H1 (cell line): ENCODE results near the gene CHD1L. TPM values are rescaled to one million over a fixed set of nuclear protein-coding genes. Genes with fewer than 3 reads are reported as not detected.

ENCODE experiments used
- CTCF ChIA-PET: fragments of 300-600 bp; sonication (Branson Sonifier 250); formaldehyde crosslinking; loops from one replicate; lab custom pipeline; 2021; ENCODE audit not compliant: partially characterized antibody; lab: Charles Lee
- POLR2A ChIA-PET: fragments of 300-600 bp; sonication (Branson Sonifier 250); formaldehyde crosslinking; loops from one replicate; lab custom pipeline; 2021; ENCODE audit warnings: inconsistent platforms; ENCODE audit not compliant: partially characterized antibody; lab: Charles Lee
- DNase-seq, 2 experiments: peaks; one replicate each; pipeline versions ENCODE4 v3.0.0 to v3.0.0-alpha.2; 2010 to 2022; ENCODE audit warnings: low spot score in 2 of 2, low read depth in 1 of 2, mixed read lengths in 1 of 2
- FAIRE-seq: peaks from 2 replicates; lab custom pipeline; 2011; peaks lifted over from hg19 to GRCh38; lab: Jason Lieb, UNC
- H2AFZ ChIP-seq: 2 replicates; pipeline ENCODE4 v1.8.1; 2012; ENCODE audit warnings: low read length, inconsistent platforms
- H2AK5ac ChIP-seq: 2 replicates; pipeline ENCODE4 v1.6.1; 2013; ENCODE audit warnings: low read depth, low read length
- H2BK120ac ChIP-seq: replicated peaks from 2 replicates; pipeline ENCODE3; 2013; ENCODE audit warnings: low read depth, low read length, inconsistent platforms
- H2BK12ac ChIP-seq: 2 replicates; pipeline ENCODE4 v1.6.1; 2013; ENCODE audit warnings: low read depth, low read length
- H2BK15ac ChIP-seq: 2 replicates; pipeline ENCODE4 v1.6.1; 2013; ENCODE audit warnings: low read length
- H2BK20ac ChIP-seq: 2 replicates; pipeline ENCODE4 v1.6.1; 2013; ENCODE audit warnings: low read length
- H2BK5ac ChIP-seq: 2 replicates; pipeline ENCODE4 v1.6.1; 2013; ENCODE audit warnings: low read depth, low read length
- H3K14ac ChIP-seq: 2 replicates; pipeline ENCODE4 v1.6.1; 2013; ENCODE audit warnings: inconsistent platforms; ENCODE audit not compliant: insufficient read length
- H3K18ac ChIP-seq: 2 replicates; pipeline ENCODE4 v1.6.1; 2013; ENCODE audit warnings: low read length; ENCODE audit errors: extremely low read depth
- H3K23ac ChIP-seq: 2 replicates; pipeline ENCODE4 v1.6.1; 2013; ENCODE audit warnings: inconsistent platforms; ENCODE audit not compliant: insufficient read length
- H3K23me2 ChIP-seq: 2 replicates; pipeline ENCODE4 v1.6.1; 2013; ENCODE audit warnings: low read depth, low read length
- H3K27ac ChIP-seq: 2 replicates; pipeline ENCODE4 v1.6.1; 2011; ENCODE audit warnings: low read depth, low read length, inconsistent platforms
- H3K27me3 ChIP-seq, 4 experiments: replicated peaks in 1 of 4; 1 replicate in 1 of 4; 2 replicates in 3 of 4; pipeline versions ENCODE4 v1.6.1 to v1.8.1; 2011 to 2013; ENCODE audit warnings: low read length in 3 of 4, mild to moderate bottlenecking in 3 of 4, inconsistent platforms in 2 of 4, mixed read lengths in 2 of 4, moderate library complexity in 1 of 4; ENCODE audit not compliant: control insufficient read depth in 3 of 4, insufficient read depth in 3 of 4; ENCODE audit errors: extremely low read depth in 1 of 4
- H3K36me3 ChIP-seq, 4 experiments: 2 replicates each; pipeline versions ENCODE4 v1.6.1 to v1.8.1; 2011 to 2013; ENCODE audit warnings: mild to moderate bottlenecking in 4 of 4, low read length in 3 of 4, moderate library complexity in 2 of 4, control low read depth in 1 of 4, inconsistent platforms in 1 of 4; ENCODE audit not compliant: insufficient read depth in 4 of 4, control insufficient read depth in 2 of 4
- H3K4ac ChIP-seq: replicated peaks from 2 replicates; pipeline ENCODE3; 2013; ENCODE audit warnings: low read length, low read depth, mixed read lengths, inconsistent platforms; ENCODE audit not compliant: insufficient read length
- H3K4me1 ChIP-seq, 4 experiments: replicated peaks in 1 of 4; 1 replicate in 1 of 4; 2 replicates in 3 of 4; pipeline versions ENCODE4 v1.6.1 to v1.8.1; 2011 to 2013; ENCODE audit warnings: low read length in 3 of 4, inconsistent platforms in 2 of 4, mixed read lengths in 1 of 4; ENCODE audit not compliant: insufficient read depth in 4 of 4, control insufficient read depth in 3 of 4
- H3K4me2 ChIP-seq, 2 experiments: 2 replicates each; pipeline versions ENCODE4 v1.6.1 to v1.8.1; 2011 to 2013; ENCODE audit warnings: low read depth in 2 of 2, low read length in 2 of 2, control low read depth in 1 of 2, inconsistent platforms in 1 of 2, mild to moderate bottlenecking in 1 of 2; ENCODE audit not compliant: insufficient read depth in 1 of 2
- H3K4me3 ChIP-seq, 4 experiments: fragments of 200-600, 300-600 bp in 1 of 4; sonication (generic), shearing (Covaris generic), sonication (Bioruptor Twin) in 1 of 4; 2 replicates each; pipeline versions ENCODE4 v1.5.1 to v1.8.1; 2011 to 2016; ENCODE audit warnings: low read length in 4 of 4, low read depth in 3 of 4, control low read depth in 2 of 4, inconsistent platforms in 2 of 4, mild to moderate bottlenecking in 2 of 4, mixed read lengths in 1 of 4, moderate library complexity in 1 of 4; ENCODE audit not compliant: insufficient read depth in 2 of 4; ENCODE audit errors: extremely low read depth in 1 of 4
- H3K56ac ChIP-seq: replicated peaks from 2 replicates; pipeline ENCODE3; 2013; ENCODE audit warnings: low read depth, mild to moderate bottlenecking, mixed read lengths, low read length, inconsistent platforms; ENCODE audit not compliant: insufficient read length
- H3K79me1 ChIP-seq: 2 replicates; pipeline ENCODE4 v1.6.1; 2013; ENCODE audit warnings: low read depth, low read length, control low read depth
- H3K79me2 ChIP-seq, 2 experiments: 2 replicates each; pipeline versions ENCODE4 v1.6.1 to v1.8.1; 2012 to 2013; ENCODE audit warnings: low read length in 2 of 2, mild to moderate bottlenecking in 2 of 2, inconsistent platforms in 1 of 2; ENCODE audit not compliant: insufficient read depth in 2 of 2, control insufficient read depth in 1 of 2
- H3K9ac ChIP-seq, 4 experiments: replicated peaks in 1 of 4; 1 replicate in 1 of 4; 2 replicates in 3 of 4; pipeline versions ENCODE4 v1.6.1 to v1.8.1; 2011 to 2013; ENCODE audit warnings: low read depth in 3 of 4, low read length in 3 of 4, control low read depth in 2 of 4, mild to moderate bottlenecking in 2 of 4, moderate library complexity in 2 of 4, inconsistent platforms in 1 of 4; ENCODE audit errors: extremely low read depth in 1 of 4
- H3K9me3 ChIP-seq, 2 experiments: 2 replicates each; pipeline versions ENCODE4 v1.6.1 to v1.8.1; 2012 to 2013; ENCODE audit warnings: mild to moderate bottlenecking in 2 of 2, moderate library complexity in 2 of 2, control low read depth in 1 of 2, inconsistent platforms in 1 of 2, low read depth in 1 of 2, low read length in 1 of 2, mixed read lengths in 1 of 2; ENCODE audit not compliant: insufficient read depth in 2 of 2
- H4K20me1 ChIP-seq, 2 experiments: replicated peaks in 1 of 2; 2 replicates each; pipeline versions ENCODE3 to v1.8.1; 2011 to 2013; ENCODE audit warnings: inconsistent platforms in 2 of 2, low read length in 2 of 2, mild to moderate bottlenecking in 1 of 2; ENCODE audit not compliant: insufficient read depth in 2 of 2, control insufficient read depth in 1 of 2
- H4K5ac ChIP-seq: 2 replicates; pipeline ENCODE4 v1.6.1; 2013; ENCODE audit warnings: low read length, low read depth, mixed read lengths, inconsistent platforms; ENCODE audit not compliant: insufficient read length
- H4K8ac ChIP-seq: 2 replicates; pipeline ENCODE4 v1.8.0; 2013; ENCODE audit warnings: mild to moderate bottlenecking, moderate library complexity, low read length, inconsistent platforms; ENCODE audit not compliant: insufficient read depth; ENCODE audit errors: extremely low read depth
- H4K91ac ChIP-seq: replicated peaks from 2 replicates; pipeline ENCODE3; 2013; ENCODE audit warnings: low read length, mixed read lengths, inconsistent platforms; ENCODE audit not compliant: insufficient read length
- BACH1 ChIP-seq: IDR thresholded peaks from 2 replicates; pipeline ENCODE4 v1.6.1; 2012; ENCODE audit warnings: low read length, improper control_type of control experiment
- CEBPB ChIP-seq: IDR thresholded peaks from 2 replicates; pipeline ENCODE4 v1.6.1; 2012; ENCODE audit warnings: low read depth, low read length
- KDM4A ChIP-seq: IDR thresholded peaks from one replicate; pipeline ENCODE4 v1.7.1; 2012; ENCODE audit warnings: low read depth, mild to moderate bottlenecking, moderate library complexity, low read length, inconsistent platforms; ENCODE audit not compliant: severe bottlenecking
- RNF2 ChIP-seq: fragments of 200-900, 300-1000 bp; sonication (generic); IDR thresholded peaks from 2 replicates; pipeline ENCODE4 v1.7.1; 2016; ENCODE audit warnings: borderline replicate concordance, low read depth, mild to moderate bottlenecking, antibody characterized with exemption, low read length; ENCODE audit not compliant: poor library complexity, severe bottlenecking; ENCODE audit errors: missing control alignments
- RXRA ChIP-seq: IDR thresholded peaks from 2 replicates; pipeline ENCODE4 v1.6.1; 2011; ENCODE audit warnings: low read depth, mild to moderate bottlenecking, low read length, moderate library complexity; ENCODE audit not compliant: insufficient read depth
- TCF12 ChIP-seq: IDR thresholded peaks from 2 replicates; pipeline ENCODE4 v1.6.1; 2011; ENCODE audit warnings: low read depth, mild to moderate bottlenecking, low read length
- YY1 ChIP-seq: IDR thresholded peaks from 2 replicates; pipeline ENCODE4 v1.6.1; 2011; ENCODE audit warnings: low read depth, mild to moderate bottlenecking, low read length
- WGBS, 2 experiments: shearing (Covaris generic) in 1 of 2; methylation state at CpG; one replicate each; pipeline versions ENCODE4 v1.1.6 to v1.1.7; 2013 to 2015; ENCODE audit warnings: low lambda C conversion rate in 2 of 2, mixed read lengths in 2 of 2, inconsistent platforms in 1 of 2, low coverage in 1 of 2, missing lambda C conversion rate in 1 of 2; ENCODE audit not compliant: insufficient replicate concordance in 2 of 2, insufficient coverage in 1 of 2, insufficient read length in 1 of 2; ENCODE audit errors: extremely low coverage in 1 of 2, missing lambda C conversion rate in 1 of 2; 5-methylcytosine and 5-hydroxymethylcytosine counted together
- polyA plus RNA-seq, 7 experiments: library from polyadenylated mRNA; depleted of rRNA in 3 of 7; stranded (reverse) in 5 of 7; unstranded in 2 of 7; fragments of >200 nt in 5 of 7; fragments of 200-250 nt in 2 of 7; gene quantifications; 1 replicate in 5 of 7; 2 replicates in 1 of 7; 4 replicates in 1 of 7; pipeline versions ENCODE4 v1.2.1 to v1.2.3, GENCODE V29; 2011 to 2013; ENCODE audit warnings: missing spikeins in 2 of 7, mixed read lengths in 2 of 7
- total RNA-seq: library from RNA; stranded (reverse); fragmentation: NEBNext Ultra II Directional; extraction: Animal tissue kit (Norgen Biotek cat#: 25700); gene quantifications from 2 replicates; pipeline ENCODE4 v1.2.1, GENCODE V29; 2021

Gene CHD1L
- total and polyA plus RNA-seq, 2 of the 8 experiments (the other 6 are each of a cell fraction or from before 2014, with no cell fraction given): 20.2 to 51.2 TPM

- H2BK5ac ChIP-seq: no peak overlapping the region
- H3K9me3 ChIP-seq: no peaks in the 10 kb centered on the region
- no peak overlapping the region for H2BK12ac ChIP-seq
- no peak overlapping the region for H3K27ac ChIP-seq
- peaks cover 7 to 56% (median 28%) of the 10 kb centered on the region in 4 experiments for H3K36me3 ChIP-seq
- no peak overlapping the region for H2BK15ac ChIP-seq
- H4K5ac ChIP-seq: no peak overlapping the region
- H3K79me2 ChIP-seq: no peaks in the 10 kb centered on the region
- 81% methylated on average over 3 of the region's 3 CpGs; no CpG with 5 or more reads in 1 of the 2 experiments for WGBS, 2 experiments
- CTCF ChIA-PET: interaction anchor here (1.0 kb wide), 1 partner anchor 9 kb away, joined by 4 read pairs; no protein-coding TSS in a partner anchor
- H3K14ac ChIP-seq: no peak overlapping the region
- POLR2A ChIA-PET: no interaction called here
- H3K4me2 ChIP-seq: no peak overlapping the region
- H3K4ac ChIP-seq: no peak overlapping the region
- no peaks in the 10 kb centered on the region for H3K4me1 ChIP-seq
- no peak overlapping the region for H2BK20ac ChIP-seq
- H3K4me3 ChIP-seq: no peak overlapping the region
- no peaks in the 10 kb centered on the region; the same call in 1 of the 2 replicates for H3K23me2 ChIP-seq
- H3K79me1 ChIP-seq: no peaks in the 10 kb centered on the region
- H3K23ac ChIP-seq: no peak overlapping the region
- no peaks in the 10 kb centered on the region for H4K20me1 ChIP-seq
- no peak for FAIRE-seq
- no peak overlapping the region for H2BK120ac ChIP-seq
- DNase-seq: no peak
- H4K91ac ChIP-seq: no peak overlapping the region
- no peak overlapping the region for H2AK5ac ChIP-seq
- TF ChIP-seq CEBPB (no peak), TCF12 (no peak), YY1 (no peak), RNF2 (no peak), BACH1 (no peak), KDM4A (no peak), RXRA (no peak)
- H4K8ac ChIP-seq: no peak overlapping the region
- no peak overlapping the region for H3K18ac ChIP-seq
- H3K56ac ChIP-seq: no peak overlapping the region
- H3K9ac ChIP-seq: no peak overlapping the region
- no peak overlapping the region for H2AFZ ChIP-seq
- no peaks in the 10 kb centered on the region for H3K27me3 ChIP-seq
Measured at GRCh38 chr1:147264158-147264768, 21.8 kb downstream of the CHD1L start.
